Uterus (tissue), 2 donors: ENCODE measurements around the gene MYADML2.

ENCODE experiments used
- CTCF ChIP-seq, 4 experiments: fragments of 200-600 bp in 2 of 4; fragments of 450-650 bp in 2 of 4; sonication (generic) in 2 of 4; IDR thresholded peaks; one replicate each; pipeline ENCODE4 v1.5.1; 2016 to 2019; ENCODE audit warnings: antibody characterized with exemption in 4 of 4, mild to moderate bottlenecking in 2 of 4, moderate library complexity in 1 of 4
- POLR2A ChIP-seq, 2 donors: fragments of 450-650 bp; IDR thresholded peaks; one replicate each; pipeline ENCODE4 v1.6.1; 2016; ENCODE audit warnings: antibody characterized with exemption in 2 of 2, mild to moderate bottlenecking in 1 of 2, moderate library complexity in 1 of 2

- TF ChIP-seq CTCF (IDR thresholded peaks at IDR 0.05): no peak
- TF ChIP-seq POLR2A (IDR thresholded peaks at IDR 0.05): no peak
These were observed 24.3 kb downstream of the MYADML2 start for GRCh38 chr17:81922566-81923301.
